Mesothelial cell of epicardium (in vitro differentiated cells): Measurements from ENCODE around the gene EGFL6. TPM values are rescaled to one million over a fixed set of nuclear protein-coding genes. Genes with fewer than 3 reads are reported as not detected.
"Not testable (repeated sequence)": the region's sequence is repeated elsewhere in the genome, so short reads cannot be mapped to it uniquely, and the experiment has no call there.

Experiments
- DNase-seq, 2 experiments: peaks; one replicate each; pipeline ENCODE4 v3.0.0; 2021; ENCODE audit warnings: low spot score in 2 of 2; ENCODE audit not compliant: unreplicated experiment in 2 of 2
- H3K27ac Mint-ChIP-seq: 2 replicates; pipeline ENCODE4 v1.8.0; 2021; ENCODE audit warnings: mixed read lengths
- H3K27me3 Mint-ChIP-seq: 2 replicates; pipeline ENCODE4 v1.8.0; 2021; ENCODE audit warnings: low read depth, mixed read lengths
- H3K36me3 Mint-ChIP-seq: 2 replicates; pipeline ENCODE4 v1.8.0; 2021; ENCODE audit warnings: mixed read lengths
- H3K4me1 Mint-ChIP-seq: 2 replicates; pipeline ENCODE4 v1.8.0; 2021; ENCODE audit warnings: mixed read lengths
- H3K4me3 Mint-ChIP-seq: 2 replicates; pipeline ENCODE4 v1.8.0; 2021; ENCODE audit warnings: mild to moderate bottlenecking, moderate library complexity, mixed read lengths
- H3K9me3 Mint-ChIP-seq: 2 replicates; pipeline ENCODE4 v1.8.0; 2021; ENCODE audit warnings: mixed read lengths
- microRNA-seq: library from miRNA; unstranded; fragments of <30 nt; microRNA quantifications from one replicate; pipeline ENCODE4 v1.2.0, GENCODE V29; 2021; ENCODE audit warnings: inconsistent platforms, mixed read lengths
- total RNA-seq: library from RNA; stranded (reverse); gene quantifications from 3 replicates; pipeline ENCODE4 v1.2.1, GENCODE V29; 2021
- TF ChIP-seq, protein P1 (sequence below): fragments of 200-600 bp; sonication (generic); IDR thresholded peaks from one replicate; pipeline ENCODE4 v1.5.0; 2021; ENCODE audit warnings: antibody characterized with exemption; ENCODE audit not compliant: unreplicated experiment

Gene EGFL6
- total RNA-seq, 1 donor from 2014 or later, result 12.3 TPM

DNA sequence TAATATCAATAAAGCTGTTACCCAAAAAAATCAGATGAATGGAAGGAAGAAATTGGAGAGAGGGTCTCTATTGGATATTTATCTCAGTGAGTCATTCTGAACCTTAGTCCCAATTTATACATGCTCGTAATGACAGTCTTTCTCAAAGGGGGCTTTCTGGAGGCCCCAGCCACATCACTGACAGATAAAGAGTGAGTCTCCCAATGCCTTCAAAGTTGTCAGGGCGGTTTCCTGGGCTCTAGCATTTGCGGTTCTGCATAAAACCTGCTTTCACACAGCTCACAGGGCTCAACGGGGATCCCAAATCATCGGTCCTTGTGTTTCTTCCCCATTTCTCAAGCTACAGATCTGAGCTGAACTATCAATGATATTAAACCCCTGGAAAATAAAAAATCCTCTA is 100.8 kb downstream of the EGFL6 start:
- Mint-ChIP-seq H3K36me3 (no peaks in the 10 kb centered on the region), H3K27ac (peak overlapping the region; percentile 16), H3K4me3 (no peak overlapping the region), H3K9me3 (peaks cover 34% of the 10 kb centered on the region), H3K4me1 (peaks cover 14% of the 10 kb centered on the region), H3K27me3 (no peaks in the 10 kb centered on the region)
- no peak for DNase-seq
- TF ChIP-seq, protein P1, sequence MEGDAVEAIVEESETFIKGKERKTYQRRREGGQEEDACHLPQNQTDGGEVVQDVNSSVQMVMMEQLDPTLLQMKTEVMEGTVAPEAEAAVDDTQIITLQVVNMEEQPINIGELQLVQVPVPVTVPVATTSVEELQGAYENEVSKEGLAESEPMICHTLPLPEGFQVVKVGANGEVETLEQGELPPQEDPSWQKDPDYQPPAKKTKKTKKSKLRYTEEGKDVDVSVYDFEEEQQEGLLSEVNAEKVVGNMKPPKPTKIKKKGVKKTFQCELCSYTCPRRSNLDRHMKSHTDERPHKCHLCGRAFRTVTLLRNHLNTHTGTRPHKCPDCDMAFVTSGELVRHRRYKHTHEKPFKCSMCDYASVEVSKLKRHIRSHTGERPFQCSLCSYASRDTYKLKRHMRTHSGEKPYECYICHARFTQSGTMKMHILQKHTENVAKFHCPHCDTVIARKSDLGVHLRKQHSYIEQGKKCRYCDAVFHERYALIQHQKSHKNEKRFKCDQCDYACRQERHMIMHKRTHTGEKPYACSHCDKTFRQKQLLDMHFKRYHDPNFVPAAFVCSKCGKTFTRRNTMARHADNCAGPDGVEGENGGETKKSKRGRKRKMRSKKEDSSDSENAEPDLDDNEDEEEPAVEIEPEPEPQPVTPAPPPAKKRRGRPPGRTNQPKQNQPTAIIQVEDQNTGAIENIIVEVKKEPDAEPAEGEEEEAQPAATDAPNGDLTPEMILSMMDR, result no peak

DNA sequence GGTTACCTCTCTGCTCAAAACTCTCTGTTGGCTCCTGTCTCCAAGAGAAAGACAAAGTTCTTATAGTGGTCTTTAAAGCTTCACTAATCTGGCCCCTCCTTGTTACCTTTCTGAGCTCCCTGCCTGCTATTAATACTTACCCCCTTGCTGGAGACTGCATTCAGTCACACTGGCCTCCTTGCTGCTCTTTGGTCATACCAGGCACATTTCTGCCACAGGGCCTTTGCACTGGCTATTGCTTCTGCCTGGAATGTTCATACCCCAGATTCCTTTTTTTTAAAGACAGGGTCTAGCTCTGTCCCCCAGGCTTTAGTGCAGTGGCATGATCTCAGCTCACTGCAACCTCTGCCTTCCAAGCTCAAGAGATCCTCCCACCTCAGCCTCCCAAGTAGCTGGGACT is 103.6 kb downstream of the EGFL6 start:
- Mint-ChIP-seq H3K9me3 (peaks cover 34% of the 10 kb centered on the region), H3K4me1 (peaks cover 8% of the 10 kb centered on the region), H3K27me3 (no peaks in the 10 kb centered on the region), H3K4me3 (no peak overlapping the region), H3K27ac (no peak overlapping the region), H3K36me3 (no peaks in the 10 kb centered on the region)
- DNase-seq, result no peak
- TF ChIP-seq, protein P1, result no peak

DNA sequence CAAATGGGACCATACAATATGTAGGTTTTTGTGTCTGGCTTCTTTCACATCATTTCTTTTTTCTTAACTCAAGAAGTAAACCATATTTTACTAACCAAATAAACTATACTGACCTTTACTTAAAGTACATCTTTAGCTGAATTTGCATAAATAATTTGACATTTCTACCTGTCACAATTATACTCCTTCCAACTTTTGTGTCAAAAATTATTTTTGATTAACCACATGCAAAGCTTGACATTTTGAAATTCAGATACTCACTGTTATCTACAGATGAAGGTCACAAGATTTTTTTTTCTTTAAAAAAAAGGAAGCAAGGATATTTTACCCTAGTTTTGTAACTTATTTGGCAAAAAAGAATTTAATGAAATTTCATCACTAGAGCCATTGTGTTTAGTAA is 107.5 kb downstream of the EGFL6 start:
- Mint-ChIP-seq H3K27me3 (no peaks in the 10 kb centered on the region), H3K4me1 (no peaks in the 10 kb centered on the region), H3K9me3 (peaks cover 35% of the 10 kb centered on the region), H3K4me3 (no peak overlapping the region), H3K36me3 (no peaks in the 10 kb centered on the region), H3K27ac (no peak overlapping the region)
- TF ChIP-seq, protein P1, result no peak
- DNase-seq, result no peak

DNA sequence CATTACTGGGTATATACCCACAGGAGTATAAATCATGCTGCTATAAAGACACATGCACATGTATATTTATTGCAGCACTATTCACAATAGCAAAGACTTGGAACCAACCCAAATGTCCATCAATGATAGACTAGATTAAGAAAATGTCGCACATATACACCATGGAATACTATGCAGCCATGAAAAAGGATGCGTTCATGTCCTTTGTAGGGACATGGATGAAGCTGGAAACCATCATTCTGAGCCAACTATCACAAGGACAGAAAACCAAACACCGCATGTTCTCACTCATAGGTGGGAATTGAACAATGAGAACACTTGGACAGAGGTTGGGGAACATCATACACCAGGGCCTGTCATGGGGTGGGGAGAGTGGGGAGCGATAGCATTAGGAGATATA is 110.3 kb downstream of the EGFL6 start:
- H3K4me1 Mint-ChIP-seq, H3K27me3 Mint-ChIP-seq, H3K27ac Mint-ChIP-seq, H3K4me3 Mint-ChIP-seq, DNase-seq, H3K36me3 Mint-ChIP-seq: not testable (repeated sequence)
- H3K9me3 Mint-ChIP-seq, result peaks cover 33% of the 10 kb centered on the region

DNA sequence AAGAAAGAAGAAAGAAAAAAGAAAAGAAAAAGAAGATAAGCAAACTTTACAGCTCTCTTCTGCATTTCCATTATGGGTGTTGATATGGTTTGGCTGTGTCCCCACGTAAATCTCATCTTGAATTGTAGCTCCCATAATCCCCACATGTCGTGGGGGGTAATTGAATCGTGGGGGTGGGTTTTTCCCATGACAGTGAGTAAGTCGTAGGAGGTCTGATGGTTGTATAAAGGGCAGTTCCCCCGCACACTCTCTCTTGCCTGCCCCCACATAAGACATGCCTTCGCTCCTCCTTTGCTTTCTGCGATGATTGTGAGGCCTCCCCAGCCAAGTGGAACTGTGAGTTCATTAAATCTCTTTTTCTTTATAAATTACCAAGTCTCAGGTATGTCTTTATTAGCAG is 112.2 kb downstream of the EGFL6 start:
- Mint-ChIP-seq H3K4me3 (no peak overlapping the region), H3K27me3 (no peaks in the 10 kb centered on the region), H3K9me3 (peaks cover 32% of the 10 kb centered on the region), H3K4me1 (peaks cover 11% of the 10 kb centered on the region), H3K27ac (no peak overlapping the region), H3K36me3 (no peaks in the 10 kb centered on the region)
- DNase-seq, result no peak
- TF ChIP-seq, protein P1, result no peak

Small RNA genes lying within 50 kb of the gene (microRNA-seq; reads per million reads assigned to microRNA genes)
- not detected for gene MIR6086

Other genes with a start within 250 kb of the EGFL6 start
- gene ATXN3L, start 249.5 kb upstream of the EGFL6 start, total RNA-seq, result not detected in 3 replicates
- 3.3 to 3.8 TPM (median 3.4 TPM) in 3 replicates for gene TCEANC, start 83.5 kb downstream of the EGFL6 start, total RNA-seq
- 18.6 to 21.0 TPM (median 20.6 TPM) in 3 replicates for gene RAB9A, start 119.5 kb downstream of the EGFL6 start, total RNA-seq
- 20.2 to 22.0 TPM (median 21.5 TPM) in 3 replicates for gene TRAPPC2, start 165.0 kb downstream of the EGFL6 start, total RNA-seq
- 46.3 to 50.8 TPM (median 46.5 TPM) in 3 replicates for gene OFD1, start 165.1 kb downstream of the EGFL6 start, total RNA-seq
- gene GPM6B, start 247.5 kb downstream of the EGFL6 start, total RNA-seq, result 5.4 to 7.0 TPM (median 6.2 TPM) in 3 replicates